ENCODE measurements around the gene DENND1A. TPM values are rescaled to one million over a fixed set of nuclear protein-coding genes. Genes with fewer than 3 reads are reported as not detected.

Gene DENND1A
- total and polyA plus RNA-seq, 2 donors from 2014 or later: 16.3 to 19.6 TPM

DNA sequence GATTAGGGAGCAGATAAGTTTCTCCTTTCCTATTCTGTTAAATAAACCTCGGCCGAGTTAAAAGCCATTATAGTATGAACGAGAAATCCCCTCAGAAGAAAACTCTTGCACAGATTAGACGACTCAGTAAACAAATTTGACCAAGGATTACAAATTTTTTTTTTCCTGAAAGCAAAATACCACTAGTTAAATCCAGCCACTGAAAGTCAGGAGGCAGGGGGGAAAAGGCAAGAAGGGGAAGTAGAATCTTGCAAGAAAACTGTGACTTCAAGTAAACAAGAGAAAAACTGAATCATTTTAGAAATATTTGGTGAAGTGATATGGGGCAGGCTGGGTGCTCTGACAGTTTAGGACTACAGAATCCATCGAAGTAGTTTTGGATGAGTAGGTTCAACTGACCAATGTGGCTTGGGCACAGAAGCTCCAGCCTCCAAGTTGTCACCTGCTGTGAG, 251.0 kb downstream of the DENND1A start:
- H3K4me1 ChIP-seq (ENCODE audit: control insufficient read depth in 2 of 3, insufficient read depth in 2 of 3, low read depth in 1 of 3, low read length in 3 of 3): peaks cover 0 to 2% (median 0%) of the 10 kb centered on the region in 3 donors
- H3K36me3 ChIP-seq (ENCODE audit: control insufficient read depth in 2 of 3, insufficient read depth in 3 of 3, low read length in 3 of 3): no peaks in the 10 kb centered on the region
- no peak overlapping the region for H3K9ac ChIP-seq (ENCODE audit: low read length in 3 of 3)
- no peak overlapping the region for H3K4me3 ChIP-seq (ENCODE audit: low read length in 3 of 3)
- DNase-seq: no peak
- H3K27me3 ChIP-seq (ENCODE audit: control insufficient read depth, insufficient read depth, low read length): no peaks in the 10 kb centered on the region
- no peak for FAIRE-seq
- no peak overlapping the region for H3K27ac ChIP-seq (ENCODE audit: low read depth in 2 of 2, low read length in 2 of 2)
- H3K9me3 ChIP-seq (ENCODE audit: control insufficient read depth in 2 of 3, insufficient read depth in 1 of 3, low read length in 3 of 3): no peaks in the 10 kb centered on the region
- intact Hi-C loops (cut with DNase I): no loop called here
- TF ChIP-seq, protein P1, sequence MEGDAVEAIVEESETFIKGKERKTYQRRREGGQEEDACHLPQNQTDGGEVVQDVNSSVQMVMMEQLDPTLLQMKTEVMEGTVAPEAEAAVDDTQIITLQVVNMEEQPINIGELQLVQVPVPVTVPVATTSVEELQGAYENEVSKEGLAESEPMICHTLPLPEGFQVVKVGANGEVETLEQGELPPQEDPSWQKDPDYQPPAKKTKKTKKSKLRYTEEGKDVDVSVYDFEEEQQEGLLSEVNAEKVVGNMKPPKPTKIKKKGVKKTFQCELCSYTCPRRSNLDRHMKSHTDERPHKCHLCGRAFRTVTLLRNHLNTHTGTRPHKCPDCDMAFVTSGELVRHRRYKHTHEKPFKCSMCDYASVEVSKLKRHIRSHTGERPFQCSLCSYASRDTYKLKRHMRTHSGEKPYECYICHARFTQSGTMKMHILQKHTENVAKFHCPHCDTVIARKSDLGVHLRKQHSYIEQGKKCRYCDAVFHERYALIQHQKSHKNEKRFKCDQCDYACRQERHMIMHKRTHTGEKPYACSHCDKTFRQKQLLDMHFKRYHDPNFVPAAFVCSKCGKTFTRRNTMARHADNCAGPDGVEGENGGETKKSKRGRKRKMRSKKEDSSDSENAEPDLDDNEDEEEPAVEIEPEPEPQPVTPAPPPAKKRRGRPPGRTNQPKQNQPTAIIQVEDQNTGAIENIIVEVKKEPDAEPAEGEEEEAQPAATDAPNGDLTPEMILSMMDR (IDR thresholded peaks at IDR 0.05; ENCODE audit: borderline replicate concordance, extremely low read depth, insufficient read depth): no peak

DNA sequence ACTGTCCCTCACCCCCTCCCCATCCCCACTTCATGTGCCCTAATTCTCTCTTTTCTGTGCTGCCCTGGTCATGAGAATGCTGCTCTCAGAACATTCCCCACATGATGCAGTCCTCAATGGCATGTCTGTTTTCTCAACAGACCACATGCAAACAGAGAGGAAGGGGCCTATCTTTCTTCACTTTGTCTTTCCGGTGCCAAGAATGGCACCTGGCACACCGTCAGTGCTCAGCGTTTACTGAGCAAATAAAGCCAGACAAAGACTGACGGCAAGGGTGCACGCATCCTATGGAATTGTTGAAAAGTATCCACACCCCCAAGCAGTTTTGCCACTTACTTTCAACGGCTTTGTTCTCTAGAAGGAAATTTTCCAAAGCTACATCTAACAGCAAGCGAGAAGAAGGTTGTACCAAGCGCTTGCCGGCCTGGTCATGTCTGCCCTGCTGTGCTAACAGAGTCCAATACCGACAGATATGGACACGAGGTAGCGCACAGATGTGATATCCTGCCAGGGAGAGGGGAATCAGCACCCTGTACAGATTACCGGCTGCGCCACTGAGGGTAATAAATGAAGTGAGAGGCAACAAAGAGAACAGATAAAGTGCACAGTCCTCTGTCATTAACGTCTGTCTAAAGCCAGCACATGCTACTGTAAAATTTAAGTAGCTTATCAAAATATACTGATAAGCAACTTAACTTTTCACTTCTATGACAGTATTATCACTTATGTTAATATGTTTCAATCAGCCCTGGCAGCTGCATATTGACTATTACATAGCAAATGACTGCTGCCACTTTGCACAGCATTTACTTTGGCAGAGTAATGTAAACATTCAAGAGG, 251.7 kb downstream of the DENND1A start:
- Histone ChIP-seq H3K4me1 (ENCODE audit: control insufficient read depth in 2 of 3, insufficient read depth in 2 of 3, low read depth in 1 of 3, low read length in 3 of 3) (peaks cover 0 to 2% (median 0%) of the 10 kb centered on the region in 3 donors), H3K4me3 (ENCODE audit: low read length in 3 of 3) (no peak overlapping the region), H3K27me3 (ENCODE audit: control insufficient read depth, insufficient read depth, low read length) (no peaks in the 10 kb centered on the region), H3K9me3 (ENCODE audit: control insufficient read depth in 2 of 3, insufficient read depth in 1 of 3, low read length in 3 of 3) (peaks cover 0 to 2% (median 1%) of the 10 kb centered on the region in 3 donors), H3K27ac (ENCODE audit: low read depth in 2 of 2, low read length in 2 of 2) (no peak overlapping the region), H3K9ac (ENCODE audit: low read length in 3 of 3) (no peak overlapping the region), H3K36me3 (ENCODE audit: control insufficient read depth in 2 of 3, insufficient read depth in 3 of 3, low read length in 3 of 3) (no peaks in the 10 kb centered on the region)
- intact Hi-C loops (cut with DNase I): no loop called here
- TF ChIP-seq, protein P1 (IDR thresholded peaks at IDR 0.05; ENCODE audit: borderline replicate concordance, extremely low read depth, insufficient read depth): no peak
- FAIRE-seq: no peak
- DNase-seq: no peak

GRCh38 chr9:123676869-123677268, 253.1 kb downstream of the DENND1A start:
- TF ChIP-seq, protein P1 (IDR thresholded peaks at IDR 0.05; ENCODE audit: borderline replicate concordance, extremely low read depth, insufficient read depth): no peak
- DNase-seq: peak in 1 of 5 donors; percentile 16
- no peaks in the 10 kb centered on the region for H3K36me3 ChIP-seq (ENCODE audit: control insufficient read depth in 2 of 3, insufficient read depth in 3 of 3, low read length in 3 of 3)
- peaks cover 0 to 9% (median 3%) of the 10 kb centered on the region in 3 donors for H3K9me3 ChIP-seq (ENCODE audit: control insufficient read depth in 2 of 3, insufficient read depth in 1 of 3, low read length in 3 of 3)
- no peaks in the 10 kb centered on the region for H3K27me3 ChIP-seq (ENCODE audit: control insufficient read depth, insufficient read depth, low read length)
- H3K4me3 ChIP-seq (ENCODE audit: low read length in 3 of 3): no peak overlapping the region
- H3K9ac ChIP-seq (ENCODE audit: low read length in 3 of 3): no peak overlapping the region
- intact Hi-C loops (cut with DNase I): no loop called here
- peaks cover 0 to 2% (median 0%) of the 10 kb centered on the region in 3 donors for H3K4me1 ChIP-seq (ENCODE audit: control insufficient read depth in 2 of 3, insufficient read depth in 2 of 3, low read depth in 1 of 3, low read length in 3 of 3)
- H3K27ac ChIP-seq (ENCODE audit: low read depth in 2 of 2, low read length in 2 of 2): no peak overlapping the region
- no peak for FAIRE-seq

Data from kidney (tissue), 14 donors.